GM23338 (cell line): ENCODE measurements around the gene DLG5.

ENCODE experiments used
- EZH2 ChIP-seq: fragments of 200-600 bp; sonication (generic); IDR thresholded peaks from one replicate; pipeline ENCODE4 v1.8.0; 2017; ENCODE audit warnings: antibody characterized with exemption, mild to moderate bottlenecking, low read depth; ENCODE audit not compliant: unreplicated experiment
- POLR2AphosphoS5 ChIP-seq: IDR thresholded peaks from 2 replicates; pipeline ENCODE4 v1.6.1; 2016; ENCODE audit warnings: antibody characterized with exemption, low read depth
- TF ChIP-seq, protein P1 (sequence below), 2 experiments: fragments of 200-600 bp in 1 of 2; sonication (generic) in 1 of 2; conservative IDR thresholded peaks; 2 replicates each; pipeline versions ENCODE4 v1.5.1 to v1.6.1; 2016 to 2017; ENCODE audit warnings: antibody characterized with exemption in 2 of 2, low read depth in 2 of 2, mild to moderate bottlenecking in 2 of 2, moderate library complexity in 1 of 2
- TF ChIP-seq, protein P2 (sequence below): fragments of 250-450 bp; sonication (Bioruptor Pico); IDR thresholded peaks from 2 replicates; pipeline ENCODE4 v1.5.0; 2020; ENCODE audit warnings: mild to moderate bottlenecking, moderate library complexity

DNA sequence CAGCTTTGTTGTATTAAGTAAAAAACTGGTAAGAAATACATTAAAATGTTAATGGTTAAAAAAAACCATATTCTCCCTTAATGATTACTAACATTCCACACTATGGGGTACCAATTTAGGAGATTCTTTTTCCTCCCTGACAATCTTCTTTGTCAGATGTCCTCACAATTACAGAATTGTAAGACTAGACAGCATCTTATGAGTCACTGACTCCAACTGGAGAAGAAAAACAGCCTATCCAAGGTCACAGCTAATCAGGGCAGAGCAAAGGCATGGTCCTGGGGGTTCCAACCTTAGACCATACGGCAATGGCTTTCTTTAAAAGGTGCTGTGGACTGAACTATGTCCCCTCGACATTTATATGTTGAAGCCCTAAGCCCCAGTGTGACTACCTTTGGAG is 127.6 kb downstream of the DLG5 start:
- no peak for TF ChIP-seq POLR2AphosphoS5
- TF ChIP-seq, protein P1, sequence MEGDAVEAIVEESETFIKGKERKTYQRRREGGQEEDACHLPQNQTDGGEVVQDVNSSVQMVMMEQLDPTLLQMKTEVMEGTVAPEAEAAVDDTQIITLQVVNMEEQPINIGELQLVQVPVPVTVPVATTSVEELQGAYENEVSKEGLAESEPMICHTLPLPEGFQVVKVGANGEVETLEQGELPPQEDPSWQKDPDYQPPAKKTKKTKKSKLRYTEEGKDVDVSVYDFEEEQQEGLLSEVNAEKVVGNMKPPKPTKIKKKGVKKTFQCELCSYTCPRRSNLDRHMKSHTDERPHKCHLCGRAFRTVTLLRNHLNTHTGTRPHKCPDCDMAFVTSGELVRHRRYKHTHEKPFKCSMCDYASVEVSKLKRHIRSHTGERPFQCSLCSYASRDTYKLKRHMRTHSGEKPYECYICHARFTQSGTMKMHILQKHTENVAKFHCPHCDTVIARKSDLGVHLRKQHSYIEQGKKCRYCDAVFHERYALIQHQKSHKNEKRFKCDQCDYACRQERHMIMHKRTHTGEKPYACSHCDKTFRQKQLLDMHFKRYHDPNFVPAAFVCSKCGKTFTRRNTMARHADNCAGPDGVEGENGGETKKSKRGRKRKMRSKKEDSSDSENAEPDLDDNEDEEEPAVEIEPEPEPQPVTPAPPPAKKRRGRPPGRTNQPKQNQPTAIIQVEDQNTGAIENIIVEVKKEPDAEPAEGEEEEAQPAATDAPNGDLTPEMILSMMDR (conservative IDR thresholded peaks at IDR 0.05; ENCODE audit: low read depth in 2 of 2), result no peak
- TF ChIP-seq EZH2, result no peak
- TF ChIP-seq, protein P2, sequence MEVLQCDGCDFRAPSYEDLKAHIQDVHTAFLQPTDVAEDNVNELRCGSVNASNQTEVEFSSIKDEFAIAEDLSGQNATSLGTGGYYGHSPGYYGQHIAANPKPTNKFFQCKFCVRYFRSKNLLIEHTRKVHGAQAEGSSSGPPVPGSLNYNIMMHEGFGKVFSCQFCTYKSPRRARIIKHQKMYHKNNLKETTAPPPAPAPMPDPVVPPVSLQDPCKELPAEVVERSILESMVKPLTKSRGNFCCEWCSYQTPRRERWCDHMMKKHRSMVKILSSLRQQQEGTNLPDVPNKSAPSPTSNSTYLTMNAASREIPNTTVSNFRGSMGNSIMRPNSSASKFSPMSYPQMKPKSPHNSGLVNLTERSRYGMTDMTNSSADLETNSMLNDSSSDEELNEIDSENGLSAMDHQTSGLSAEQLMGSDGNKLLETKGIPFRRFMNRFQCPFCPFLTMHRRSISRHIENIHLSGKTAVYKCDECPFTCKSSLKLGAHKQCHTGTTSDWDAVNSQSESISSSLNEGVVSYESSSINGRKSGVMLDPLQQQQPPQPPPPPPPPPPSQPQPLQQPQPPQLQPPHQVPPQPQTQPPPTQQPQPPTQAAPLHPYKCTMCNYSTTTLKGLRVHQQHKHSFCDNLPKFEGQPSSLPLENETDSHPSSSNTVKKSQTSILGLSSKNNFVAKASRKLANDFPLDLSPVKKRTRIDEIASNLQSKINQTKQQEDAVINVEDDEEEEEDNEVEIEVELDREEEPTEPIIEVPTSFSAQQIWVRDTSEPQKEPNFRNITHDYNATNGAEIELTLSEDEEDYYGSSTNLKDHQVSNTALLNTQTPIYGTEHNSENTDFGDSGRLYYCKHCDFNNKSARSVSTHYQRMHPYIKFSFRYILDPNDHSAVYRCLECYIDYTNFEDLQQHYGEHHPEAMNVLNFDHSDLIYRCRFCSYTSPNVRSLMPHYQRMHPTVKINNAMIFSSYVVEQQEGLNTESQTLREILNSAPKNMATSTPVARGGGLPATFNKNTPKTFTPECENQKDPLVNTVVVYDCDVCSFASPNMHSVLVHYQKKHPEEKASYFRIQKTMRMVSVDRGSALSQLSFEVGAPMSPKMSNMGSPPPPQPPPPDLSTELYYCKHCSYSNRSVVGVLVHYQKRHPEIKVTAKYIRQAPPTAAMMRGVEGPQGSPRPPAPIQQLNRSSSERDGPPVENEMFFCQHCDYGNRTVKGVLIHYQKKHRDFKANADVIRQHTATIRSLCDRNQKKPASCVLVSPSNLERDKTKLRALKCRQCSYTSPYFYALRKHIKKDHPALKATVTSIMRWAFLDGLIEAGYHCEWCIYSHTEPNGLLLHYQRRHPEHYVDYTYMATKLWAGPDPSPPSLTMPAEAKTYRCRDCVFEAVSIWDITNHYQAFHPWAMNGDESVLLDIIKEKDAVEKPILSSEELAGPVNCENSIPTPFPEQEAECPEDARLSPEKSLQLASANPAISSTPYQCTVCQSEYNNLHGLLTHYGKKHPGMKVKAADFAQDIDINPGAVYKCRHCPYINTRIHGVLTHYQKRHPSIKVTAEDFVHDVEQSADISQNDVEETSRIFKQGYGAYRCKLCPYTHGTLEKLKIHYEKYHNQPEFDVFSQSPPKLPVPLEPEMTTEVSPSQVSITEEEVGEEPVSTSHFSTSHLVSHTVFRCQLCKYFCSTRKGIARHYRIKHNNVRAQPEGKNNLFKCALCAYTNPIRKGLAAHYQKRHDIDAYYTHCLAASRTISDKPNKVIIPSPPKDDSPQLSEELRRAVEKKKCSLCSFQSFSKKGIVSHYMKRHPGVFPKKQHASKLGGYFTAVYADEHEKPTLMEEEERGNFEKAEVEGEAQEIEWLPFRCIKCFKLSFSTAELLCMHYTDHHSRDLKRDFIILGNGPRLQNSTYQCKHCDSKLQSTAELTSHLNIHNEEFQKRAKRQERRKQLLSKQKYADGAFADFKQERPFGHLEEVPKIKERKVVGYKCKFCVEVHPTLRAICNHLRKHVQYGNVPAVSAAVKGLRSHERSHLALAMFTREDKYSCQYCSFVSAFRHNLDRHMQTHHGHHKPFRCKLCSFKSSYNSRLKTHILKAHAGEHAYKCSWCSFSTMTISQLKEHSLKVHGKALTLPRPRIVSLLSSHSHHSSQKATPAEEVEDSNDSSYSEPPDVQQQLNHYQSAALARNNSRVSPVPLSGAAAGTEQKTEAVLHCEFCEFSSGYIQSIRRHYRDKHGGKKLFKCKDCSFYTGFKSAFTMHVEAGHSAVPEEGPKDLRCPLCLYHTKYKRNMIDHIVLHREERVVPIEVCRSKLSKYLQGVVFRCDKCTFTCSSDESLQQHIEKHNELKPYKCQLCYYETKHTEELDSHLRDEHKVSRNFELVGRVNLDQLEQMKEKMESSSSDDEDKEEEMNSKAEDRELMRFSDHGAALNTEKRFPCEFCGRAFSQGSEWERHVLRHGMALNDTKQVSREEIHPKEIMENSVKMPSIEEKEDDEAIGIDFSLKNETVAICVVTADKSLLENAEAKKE (CRISPR knock-in tag), result no peak
